NCI-H146 treated with DMSO at 0.1 percent for 48 hours (cell line): Measurements from ENCODE around the gene FIZ1.
"Not testable (repeated sequence)": the region's sequence is repeated elsewhere in the genome, so short reads cannot be mapped to it uniquely, and the experiment has no call there.

ENCODE experiments used
- DNase-seq: peaks from one replicate; lab custom pipeline; 2025; ENCODE audit not compliant: unreplicated experiment; lab: John Stamatoyannopoulos, UW

FIZ1 gene

GRCh38 chr19:55596304-55596703 is 3.0 kb downstream of the FIZ1 start:
- no peak for DNase-seq

GRCh38 chr19:55594996-55595545 is 4.2 kb downstream of the FIZ1 start:
- no peak for DNase-seq

GRCh38 chr19:55593096-55593772 is 6.1 kb downstream of the FIZ1 start:
- no peak for DNase-seq

- DNase-seq, result no peak
Measured at GRCh38 chr19:55592391-55593090, 6.8 kb downstream of the FIZ1 start.

GRCh38 chr19:55591555-55591954 is 7.8 kb downstream of the FIZ1 start:
- DNase-seq, result no peak

DNA sequence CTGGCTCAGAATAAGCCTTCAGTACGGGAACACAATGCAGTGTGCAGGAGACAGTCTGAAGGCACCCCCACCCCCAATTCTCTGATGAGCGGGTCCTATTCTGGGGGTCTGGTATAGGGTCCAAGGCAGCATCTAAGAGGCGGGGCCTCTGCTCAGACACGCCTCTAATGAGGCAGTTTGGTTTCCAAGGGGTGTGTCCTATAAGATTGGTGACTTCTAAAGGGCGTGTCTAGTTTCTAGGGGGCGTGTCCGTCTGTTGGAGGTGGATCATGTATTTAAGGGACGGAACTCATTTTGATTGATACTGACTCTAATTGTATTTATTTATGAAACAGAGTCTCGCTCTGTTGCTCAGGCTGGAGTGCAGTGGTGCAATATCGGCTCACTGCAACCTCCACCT is 8.7 kb downstream of the FIZ1 start:
- no peak for DNase-seq

- DNase-seq, result no peak
Measured at GRCh38 chr19:55590109-55590508, 9.2 kb downstream of the FIZ1 start.

GRCh38 chr19:55588738-55589137 is 10.6 kb downstream of the FIZ1 start:
- DNase-seq, result no peak

DNA sequence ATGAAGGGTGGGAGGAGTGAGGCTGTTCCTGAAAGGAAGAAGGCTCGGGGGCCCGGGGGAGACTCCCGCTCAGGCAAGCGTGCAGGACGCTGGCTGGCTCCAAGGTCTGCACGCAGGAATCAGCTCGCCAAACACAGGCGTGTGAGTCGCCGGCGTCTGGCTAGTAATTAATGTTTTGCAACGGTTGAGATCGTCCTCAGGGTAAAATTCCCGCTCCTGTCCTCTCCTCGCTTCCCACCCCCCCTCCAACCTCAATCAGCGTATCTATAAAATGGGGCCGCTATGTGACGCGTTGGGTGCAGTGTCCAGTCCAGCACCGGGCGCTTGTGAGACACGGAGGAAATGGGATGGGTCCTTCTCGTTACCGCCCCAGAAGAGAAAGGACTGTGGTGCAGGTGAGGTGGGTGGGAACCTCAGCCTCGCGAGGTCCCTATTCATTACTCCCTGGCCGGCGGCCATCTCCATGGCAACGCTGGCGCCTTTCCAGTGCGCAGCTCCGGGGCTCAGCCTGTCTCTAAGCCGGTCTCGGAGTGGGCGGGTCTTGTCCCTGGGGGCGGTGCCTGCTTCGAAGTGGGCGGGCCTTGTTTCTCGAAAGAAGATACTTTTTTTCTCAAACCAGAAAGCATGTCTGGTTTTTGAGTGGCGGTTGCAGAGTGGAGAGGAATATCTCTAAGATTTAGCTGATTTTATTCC is 12.2 kb downstream of the FIZ1 start:
- DNase-seq, result peak; percentile 97

DNA sequence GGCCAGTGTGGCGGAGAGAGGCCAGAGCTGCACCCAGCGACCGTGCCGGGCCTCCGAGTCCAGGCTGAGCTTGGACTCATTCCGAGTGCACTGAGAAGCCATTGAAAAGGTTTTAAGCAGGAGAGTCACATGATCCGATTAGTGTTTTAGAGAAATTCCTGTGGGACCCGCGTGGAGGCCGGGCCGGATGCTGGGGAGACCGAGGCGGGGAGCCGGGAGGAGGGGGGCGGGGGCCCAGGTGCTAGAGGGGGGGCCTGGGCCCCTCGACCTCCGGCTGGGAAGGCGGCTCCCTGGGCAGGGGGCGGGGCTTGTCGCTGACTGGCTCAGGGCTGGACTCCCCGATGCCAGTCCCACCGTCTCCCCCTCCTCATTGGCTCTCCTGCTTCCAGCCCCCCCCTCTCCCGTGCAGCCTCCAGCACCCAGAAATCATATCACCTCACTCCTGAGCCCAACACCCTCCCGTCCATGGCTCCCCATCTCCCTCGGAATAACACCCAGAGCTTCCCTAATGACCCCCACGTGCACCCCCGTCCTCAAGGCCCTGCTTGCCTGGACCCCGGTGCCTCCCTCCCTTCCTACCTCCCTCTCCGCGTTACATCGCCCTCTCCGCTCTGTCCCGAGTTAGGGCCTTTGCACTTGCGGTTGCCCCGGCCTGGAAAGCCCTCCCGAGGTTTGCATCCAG is 13.5 kb downstream of the FIZ1 start:
- DNase-seq, result peak; percentile 73

DNA sequence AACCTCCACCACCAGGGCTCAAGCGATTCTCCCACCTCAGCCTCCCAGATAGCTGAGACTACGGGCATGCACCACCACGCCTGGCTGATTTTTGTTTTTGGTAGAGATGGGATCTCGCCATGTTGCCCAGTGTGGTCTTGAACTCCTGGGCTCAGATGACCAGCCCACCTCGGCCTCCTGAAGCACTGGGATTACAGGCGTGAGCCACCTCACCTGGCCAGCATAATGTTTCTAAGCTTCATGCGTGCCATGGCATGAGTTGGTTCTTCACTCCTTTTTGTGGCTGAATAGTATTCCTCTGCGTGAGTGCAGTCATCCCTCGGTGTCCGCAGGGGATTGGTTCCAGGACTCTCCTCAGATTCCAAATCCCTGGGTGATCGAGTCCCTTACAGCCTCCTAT is 14.4 kb downstream of the FIZ1 start:
- DNase-seq, result no peak

GRCh38 chr19:55583897-55584296 is 15.4 kb downstream of the FIZ1 start:
- DNase-seq, result not testable (repeated sequence)

DNA sequence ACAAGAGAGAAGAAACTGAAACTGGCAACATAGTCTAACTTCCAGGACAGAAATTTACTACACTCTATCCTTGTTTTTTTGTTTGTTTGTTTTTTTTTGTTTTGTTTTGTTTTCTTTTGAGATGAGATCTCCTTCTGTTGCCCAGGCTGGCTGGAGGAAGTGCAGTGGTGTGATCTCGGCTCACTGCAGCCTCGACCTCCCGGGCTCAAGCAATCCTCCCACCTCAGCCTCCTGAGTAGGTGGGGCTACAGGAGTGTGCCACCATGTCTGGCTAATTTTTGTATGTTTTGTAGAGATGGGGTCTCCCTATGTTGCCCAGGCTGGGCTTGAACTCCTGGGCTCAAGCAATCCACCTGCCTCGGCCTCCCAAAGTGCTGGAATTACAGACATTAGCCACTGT is 17.0 kb downstream of the FIZ1 start:
- DNase-seq, result not testable (repeated sequence)

DNA sequence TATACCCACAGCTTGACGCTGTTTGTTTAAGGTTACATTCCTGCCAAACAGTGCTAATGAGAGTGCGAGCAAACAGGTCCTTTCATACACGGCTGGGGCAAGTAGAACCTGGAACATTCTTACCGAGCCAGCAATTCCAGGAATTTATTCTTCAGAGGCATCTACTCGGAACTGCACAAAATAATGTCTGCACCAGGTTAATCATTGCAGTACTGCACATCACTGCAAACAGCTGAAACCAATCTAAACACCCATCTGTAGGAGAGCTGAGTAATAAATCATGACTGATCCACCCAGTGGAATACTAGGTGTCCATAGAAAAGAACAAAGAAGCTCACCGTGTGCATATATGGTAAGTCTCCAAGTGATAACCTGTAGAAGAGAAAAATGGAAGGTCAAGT is 17.5 kb downstream of the FIZ1 start:
- peak; percentile 77 for DNase-seq

DNA sequence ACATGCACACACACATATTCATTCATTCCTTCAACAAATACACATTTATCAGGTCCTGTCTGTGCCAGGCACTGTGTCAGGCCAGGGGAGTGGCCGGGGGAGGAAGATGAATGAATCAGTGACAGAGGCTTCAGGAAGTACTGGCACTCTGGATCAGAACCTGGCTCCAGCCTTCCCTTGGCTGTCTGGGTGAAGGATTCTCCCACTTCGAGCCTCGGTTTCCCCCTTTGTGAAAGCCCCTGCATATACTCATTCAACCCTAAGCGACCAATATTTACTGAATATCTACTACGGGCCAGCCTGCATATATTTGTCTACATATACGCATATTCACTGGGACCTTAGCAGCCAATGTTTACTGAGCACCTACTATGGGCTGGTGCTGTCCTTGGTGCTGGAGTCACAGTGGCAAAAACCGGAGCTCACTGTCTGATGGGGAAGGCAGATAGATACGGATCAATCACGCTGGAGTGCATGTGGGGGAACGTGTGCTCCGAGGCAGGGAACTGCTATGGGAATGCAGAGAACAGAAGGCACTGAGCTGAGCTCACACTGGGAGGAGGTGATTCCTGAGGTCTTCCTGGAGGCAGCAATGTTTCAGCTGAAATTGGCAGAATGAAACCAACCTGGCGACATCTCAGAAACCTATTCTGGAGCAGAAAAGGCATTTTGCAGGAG is 18.0 kb downstream of the FIZ1 start:
- DNase-seq, result no peak

- DNase-seq, result peak; percentile 80
Measured at GRCh38 chr19:55580628-55581144, 18.6 kb downstream of the FIZ1 start, which contains the start of gene ZNF579. Gene ZNF579, minus strand, starts transcription at chr19:55580848. Its CDS starts 1,209 bp downstream, at chr19:55579639.

DNA sequence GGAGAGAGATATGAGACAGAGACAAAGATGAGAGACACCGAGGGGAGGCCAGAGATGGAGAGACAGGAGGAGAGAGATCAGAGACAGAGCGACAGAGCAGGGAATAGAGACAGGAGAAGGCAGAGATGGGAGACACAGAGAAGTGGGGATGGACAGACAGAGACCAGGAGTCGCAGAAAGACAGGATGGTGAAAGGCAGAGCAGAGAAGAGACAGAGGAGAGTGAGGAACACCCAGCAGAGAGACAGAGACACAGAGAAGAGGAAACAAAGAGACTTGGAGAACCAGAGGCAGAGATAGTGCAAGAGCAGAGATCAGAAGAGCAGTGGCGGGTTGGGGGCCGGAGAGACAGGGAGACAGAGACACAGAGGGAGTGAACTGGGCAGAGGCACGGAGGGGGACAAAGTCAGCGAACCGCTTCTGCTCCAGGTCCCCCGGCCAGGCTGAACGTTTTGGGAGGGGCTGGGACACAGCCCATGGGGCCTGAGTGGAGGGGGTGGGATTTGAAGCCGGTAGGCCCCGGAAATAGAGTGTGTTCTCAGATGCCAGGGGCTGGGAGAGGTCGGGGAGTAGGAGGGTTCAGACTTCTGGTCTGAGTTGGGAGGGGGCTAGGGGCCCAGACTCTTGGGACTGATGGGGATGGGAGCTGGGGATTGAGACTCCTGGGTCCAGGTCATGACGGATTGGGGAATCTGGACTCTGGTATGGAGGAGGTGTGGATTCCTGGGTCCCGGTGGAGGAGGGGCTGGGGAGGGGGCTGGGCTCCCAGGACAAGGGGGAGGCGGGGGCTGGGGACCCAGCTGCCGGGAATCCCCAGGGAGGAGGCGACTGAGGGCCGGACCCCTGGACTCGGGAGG is 19.3 kb downstream of the FIZ1 start:
- no peak for DNase-seq

DNA sequence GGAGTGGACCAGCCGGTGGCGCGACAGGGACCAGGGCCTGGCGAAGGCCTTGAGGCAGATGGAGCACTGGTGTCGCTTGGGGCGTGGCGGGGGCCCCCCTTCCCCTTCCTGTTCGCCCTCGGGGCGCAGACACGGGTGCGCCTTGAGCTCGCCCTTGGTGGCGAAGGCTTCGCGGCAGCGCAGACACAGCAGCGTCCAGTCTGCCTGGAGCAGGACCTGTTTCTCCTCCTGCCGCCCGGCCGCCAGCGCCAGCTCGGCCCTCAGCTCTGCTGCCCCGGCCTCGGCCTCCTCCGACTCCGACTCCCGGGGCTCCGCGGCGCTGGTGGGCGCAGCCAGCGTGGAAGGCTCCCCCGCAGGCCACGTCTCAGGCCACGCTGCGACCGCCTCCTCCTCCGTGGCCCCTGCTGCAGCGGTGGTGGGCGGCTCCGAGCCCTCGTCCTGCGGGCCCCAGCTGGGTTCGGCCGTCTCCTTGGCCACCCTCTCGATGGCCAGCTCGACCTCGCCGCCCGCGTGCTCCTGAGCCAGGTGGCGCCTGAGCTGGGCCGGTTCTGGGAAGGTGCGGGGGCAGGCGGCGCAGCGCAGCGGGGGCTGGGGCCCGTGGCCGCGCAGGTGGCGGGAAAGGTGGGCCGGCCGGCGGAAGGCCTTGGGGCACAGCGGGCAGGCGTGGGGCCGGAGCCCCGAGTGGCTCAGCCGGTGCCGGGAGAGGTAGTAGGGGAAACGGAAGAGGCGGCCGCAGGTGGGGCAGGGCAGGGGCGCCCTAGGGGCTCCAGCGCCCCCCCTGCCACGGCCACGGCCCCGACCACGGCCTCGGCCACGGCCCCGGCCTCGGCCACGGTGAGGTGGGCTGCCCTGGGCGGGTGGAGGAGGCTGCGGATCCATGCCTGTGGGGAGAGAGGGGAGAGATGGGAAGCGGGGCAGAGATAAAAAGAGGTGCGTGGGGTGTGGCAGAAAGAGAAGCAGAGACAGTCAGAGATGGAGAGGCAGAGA is 20.3 kb downstream of the FIZ1 start:
- DNase-seq, result no peak
